NB4 (cell line): ENCODE data around the gene NT5E.

Experiments used
- DNase-seq: peaks from one replicate; pipeline ENCODE4 v3.0.0; 2010; ENCODE audit warnings: low read depth
- H3K4me3 ChIP-seq: one replicate; pipeline ENCODE4 v1.5.1; 2011; ENCODE audit warnings: mild to moderate bottlenecking, low read depth, low read length, moderate library complexity
- CTCF ChIP-seq: IDR thresholded peaks from one replicate; pipeline ENCODE4 v1.5.1; 2012; ENCODE audit warnings: low read depth, low read length
- MAX ChIP-seq: IDR thresholded peaks from 2 replicates; pipeline ENCODE4 v1.6.1; 2011; ENCODE audit warnings: low read depth, low read length
- MYC ChIP-seq: IDR thresholded peaks from 2 replicates; pipeline ENCODE4 v1.6.1; 2011; ENCODE audit warnings: low read depth, low read length
- POLR2A ChIP-seq: IDR thresholded peaks from 2 replicates; pipeline ENCODE4 v1.6.1; 2011; ENCODE audit warnings: mild to moderate bottlenecking; ENCODE audit not compliant: insufficient read length; ENCODE audit errors: extremely low read depth

The NT5E gene

GRCh38 chr6:85483846-85484245, 34.0 kb downstream of the NT5E start:
- H3K4me3 ChIP-seq: no peak overlapping the region
- no peak for TF ChIP-seq MYC
- TF ChIP-seq CTCF: no peak
- no peak for TF ChIP-seq POLR2A
- no peak for TF ChIP-seq MAX
- DNase-seq: no peak

DNA sequence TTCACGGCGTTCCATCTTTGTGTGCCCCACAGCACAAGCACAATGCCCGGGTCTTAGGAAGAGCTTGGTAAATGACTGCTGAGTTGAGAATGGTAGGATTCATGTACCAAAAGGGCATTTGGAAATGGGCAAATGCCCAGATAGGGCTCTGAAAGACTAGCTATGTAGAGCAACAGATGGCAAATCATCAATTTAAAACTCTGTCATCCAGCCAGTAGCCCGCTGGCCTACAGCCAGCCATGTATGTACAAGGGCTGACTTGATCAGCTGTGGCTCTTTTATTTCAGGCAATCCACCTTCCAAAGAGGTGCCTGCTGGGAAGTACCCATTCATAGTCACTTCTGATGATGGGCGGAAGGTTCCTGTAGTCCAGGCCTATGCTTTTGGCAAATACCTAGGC, 35.1 kb downstream of the NT5E start:
- no peak overlapping the region for H3K4me3 ChIP-seq
- TF ChIP-seq POLR2A: no peak
- TF ChIP-seq CTCF: no peak
- no peak for TF ChIP-seq MAX
- no peak for TF ChIP-seq MYC
- no peak for DNase-seq

DNA sequence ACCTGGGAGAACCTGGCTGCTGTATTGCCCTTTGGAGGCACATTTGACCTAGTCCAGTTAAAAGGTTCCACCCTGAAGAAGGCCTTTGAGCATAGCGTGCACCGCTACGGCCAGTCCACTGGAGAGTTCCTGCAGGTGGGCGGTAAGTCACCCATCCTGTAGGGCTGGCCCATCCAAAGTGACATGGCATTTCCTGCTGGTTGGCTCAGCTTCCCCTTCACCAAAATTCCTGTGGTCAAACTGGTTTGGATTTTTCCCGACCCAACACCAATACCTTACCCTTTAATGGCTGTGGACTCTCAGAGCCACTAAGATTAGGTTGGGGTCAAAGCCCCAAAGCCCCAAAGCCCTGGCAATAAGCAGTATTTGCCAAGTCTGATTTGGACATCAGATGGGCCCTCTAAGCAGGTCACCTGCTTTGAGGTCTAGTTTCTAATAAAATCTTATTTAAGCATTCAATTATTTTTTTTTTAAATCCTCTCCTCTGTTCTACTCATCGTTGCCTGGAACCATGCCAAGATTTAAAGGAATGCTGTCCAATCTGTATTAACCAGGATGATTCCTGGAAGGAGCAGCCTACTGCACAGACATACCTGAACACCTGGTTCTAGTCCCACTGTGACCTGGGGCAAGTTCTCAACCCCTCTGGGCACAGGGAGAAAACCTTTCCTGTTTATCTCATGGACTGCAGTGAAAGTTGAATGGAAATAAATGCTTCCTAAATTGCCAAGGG, 40.8 kb downstream of the NT5E start:
- no peak for DNase-seq
- no peak overlapping the region for H3K4me3 ChIP-seq
- TF ChIP-seq POLR2A (no peak), CTCF (no peak), MYC (no peak), MAX (no peak)

DNA sequence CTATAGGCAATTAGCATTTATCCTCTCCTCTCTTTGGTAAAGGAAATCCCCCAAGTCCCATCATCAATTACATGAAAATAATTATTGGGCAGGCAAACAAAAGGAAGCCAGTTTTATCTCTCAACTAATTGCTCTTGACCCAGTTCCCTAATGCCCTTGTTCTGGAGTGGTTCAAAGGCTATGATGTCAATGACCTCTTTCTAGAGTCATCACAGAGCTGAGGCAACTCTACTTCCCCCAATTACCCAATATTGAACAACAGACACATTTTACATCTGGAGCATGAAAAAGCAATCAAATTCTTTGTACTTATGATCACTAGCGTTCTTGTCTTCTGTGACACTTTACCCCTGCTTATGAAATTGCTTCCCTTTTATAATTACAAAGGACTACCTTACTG, 43.5 kb downstream of the NT5E start:
- no peak overlapping the region for H3K4me3 ChIP-seq
- TF ChIP-seq POLR2A (no peak), MAX (no peak), MYC (no peak), CTCF (no peak)
- peak; percentile 42 for DNase-seq

GRCh38 chr6:85494547-85495536, 45.0 kb downstream of the NT5E start:
- no peak overlapping the region for H3K4me3 ChIP-seq
- TF ChIP-seq POLR2A (no peak), MAX (no peak), MYC (no peak), CTCF (no peak)

More at GRCh38 chr6:85494547-85495536, 45.0 kb downstream of the NT5E start:
- DNase-seq: peak; percentile 28
